Fibroblast of lung (primary cell): Measurements from ENCODE around the gene HIP1. TPM values are rescaled to one million over a fixed set of nuclear protein-coding genes. Genes with fewer than 3 reads are reported as not detected.
A peak's percentile ranks its signal among the peaks of the same experiment; 100 is the strongest.

Source experiments
- DNase-seq, 2 donors: peaks; one replicate each; pipeline versions ENCODE4 v3.0.0 to v3.0.0-alpha.2; 2010; ENCODE audit warnings: low read depth in 2 of 2
- H2AFZ ChIP-seq: 2 replicates; pipeline ENCODE4 v1.5.1; 2012; ENCODE audit warnings: low read length, control low read depth, inconsistent platforms
- H3K27ac ChIP-seq: 2 replicates; pipeline ENCODE4 v1.5.1; 2011; ENCODE audit warnings: low read length, control low read depth; ENCODE audit not compliant: insufficient read depth
- H3K27me3 ChIP-seq: 2 replicates; pipeline ENCODE4 v1.5.1; 2011; ENCODE audit warnings: mild to moderate bottlenecking, low read length; ENCODE audit not compliant: control insufficient read depth, insufficient read depth
- H3K36me3 ChIP-seq: 2 replicates; pipeline ENCODE4 v1.5.1; 2011; ENCODE audit warnings: low read length; ENCODE audit not compliant: control insufficient read depth, insufficient read depth
- H3K4me1 ChIP-seq: 2 replicates; pipeline ENCODE4 v1.5.1; 2011; ENCODE audit warnings: low read length; ENCODE audit not compliant: control insufficient read depth, insufficient read depth; ENCODE audit errors: extremely low read depth
- H3K4me2 ChIP-seq: 2 replicates; pipeline ENCODE4 v1.5.1; 2011; ENCODE audit warnings: low read length, control low read depth; ENCODE audit not compliant: insufficient read depth; ENCODE audit errors: extremely low read depth
- H3K4me3 ChIP-seq, 4 experiments: fragments of 200-600 bp in 1 of 4; sonication (generic) in 1 of 4; replicated peaks in 1 of 4; 2 replicates each; pipeline ENCODE4 v1.5.1; 2011 to 2016; ENCODE audit warnings: low read length in 4 of 4, low read depth in 3 of 4, mild to moderate bottlenecking in 3 of 4, control low read depth in 2 of 4, inconsistent platforms in 1 of 4, mixed read lengths in 1 of 4; ENCODE audit not compliant: insufficient read depth in 1 of 4; ENCODE audit errors: control extremely low read depth in 1 of 4
- H3K79me2 ChIP-seq: 2 replicates; pipeline ENCODE4 v1.5.1; 2012; ENCODE audit warnings: mild to moderate bottlenecking, low read length, inconsistent platforms; ENCODE audit not compliant: control insufficient read depth, insufficient read depth
- H3K9ac ChIP-seq: 2 replicates; pipeline ENCODE4 v1.5.1; 2011; ENCODE audit warnings: mild to moderate bottlenecking, low read length, control low read depth; ENCODE audit not compliant: insufficient read depth
- H3K9me3 ChIP-seq: 2 replicates; pipeline ENCODE4 v1.5.1; 2012; ENCODE audit warnings: low read depth, low read length; ENCODE audit not compliant: control insufficient read depth, insufficient read depth
- H4K20me1 ChIP-seq: 2 replicates; pipeline ENCODE4 v1.5.1; 2011; ENCODE audit warnings: low read length; ENCODE audit not compliant: control insufficient read depth, insufficient read depth; ENCODE audit errors: extremely low read depth
- CTCF ChIP-seq, 2 donors: IDR thresholded peaks in 1 of 2; conservative IDR thresholded peaks in 1 of 2; 1 replicate in 1 of 2; 2 replicates in 1 of 2; pipeline ENCODE4 v1.5.1; 2011 to 2012; ENCODE audit warnings: low read length in 2 of 2, control low read depth in 1 of 2, inconsistent platforms in 1 of 2, low read depth in 1 of 2, mild to moderate bottlenecking in 1 of 2
- EZH2 ChIP-seq: IDR thresholded peaks from 2 replicates; pipeline ENCODE4 v1.5.1; 2012; ENCODE audit warnings: low read length, control low read depth, mild to moderate bottlenecking; ENCODE audit errors: missing control alignments
- polyA plus RNA-seq, 2 donors: library from polyadenylated mRNA; depleted of rRNA in 1 of 2; stranded (reverse) in 1 of 2; unstranded in 1 of 2; fragments of >200 nt; gene quantifications; 2 replicates each; pipeline ENCODE4 v1.2.1, GENCODE V29; 2011 to 2012; ENCODE audit warnings: missing spikeins in 1 of 2
- total RNA-seq: library from RNA; depleted of rRNA; stranded (reverse); fragments of >200 nt; gene quantifications from 2 replicates; pipeline ENCODE4 v1.2.1, GENCODE V29; 2014

The HIP1 gene
- total and polyA plus RNA-seq, 2 donors (not counting 1 experiment from before 2014, with no cell fraction given): 27.2 to 31.3 TPM

- Histone ChIP-seq H2AFZ (no peak overlapping the region), H3K4me2 (no peak overlapping the region), H4K20me1 (no peaks in the 10 kb centered on the region), H3K4me3 (no peak overlapping the region), H3K4me1 (peaks cover 2% of the 10 kb centered on the region), H3K79me2 (no peaks in the 10 kb centered on the region), H3K9me3 (no peaks in the 10 kb centered on the region), H3K27me3 (no peaks in the 10 kb centered on the region), H3K27ac (no peak overlapping the region), H3K36me3 (no peaks in the 10 kb centered on the region), H3K9ac (no peak overlapping the region)
- no peak for DNase-seq
- TF ChIP-seq EZH2 (no peak), CTCF (conservative IDR thresholded peaks at IDR 0.05 in 1 of 2, IDR thresholded peaks at IDR 0.05 in 1 of 2; ENCODE audit: low read depth in 1 of 2, low read length in 2 of 2) (no peak)
Observed at GRCh38 chr7:75658802-75659201, 79.9 kb downstream of the HIP1 start.

GRCh38 chr7:75658369-75658768 lies 80.4 kb downstream of the HIP1 start:
- Histone ChIP-seq H3K4me2 (no peak overlapping the region), H3K27me3 (no peaks in the 10 kb centered on the region), H3K4me1 (peaks cover 2% of the 10 kb centered on the region), H3K36me3 (no peaks in the 10 kb centered on the region), H3K4me3 (no peak overlapping the region), H4K20me1 (no peaks in the 10 kb centered on the region), H3K79me2 (no peaks in the 10 kb centered on the region), H3K27ac (no peak overlapping the region), H3K9me3 (no peaks in the 10 kb centered on the region), H3K9ac (no peak overlapping the region), H2AFZ (no peak overlapping the region)
- DNase-seq: peak in 1 of 2 donors; percentile 25
- TF ChIP-seq EZH2 (no peak), CTCF (conservative IDR thresholded peaks at IDR 0.05 in 1 of 2, IDR thresholded peaks at IDR 0.05 in 1 of 2; ENCODE audit: low read depth in 1 of 2, low read length in 2 of 2) (no peak)

GRCh38 chr7:75657866-75658265 lies 80.9 kb downstream of the HIP1 start:
- no peak for DNase-seq
- no peak overlapping the region for H3K27ac ChIP-seq

More at GRCh38 chr7:75657866-75658265, 80.9 kb downstream of the HIP1 start:
- H3K79me2 ChIP-seq: no peaks in the 10 kb centered on the region
- no peaks in the 10 kb centered on the region for H3K9me3 ChIP-seq
- no peaks in the 10 kb centered on the region for H4K20me1 ChIP-seq
- TF ChIP-seq CTCF (conservative IDR thresholded peaks at IDR 0.05 in 1 of 2, IDR thresholded peaks at IDR 0.05 in 1 of 2; ENCODE audit: low read depth in 1 of 2, low read length in 2 of 2) (no peak), EZH2 (no peak)
- H3K9ac ChIP-seq: no peak overlapping the region
- H3K36me3 ChIP-seq: no peaks in the 10 kb centered on the region
- no peak overlapping the region for H3K4me3 ChIP-seq
- H3K4me2 ChIP-seq: no peak overlapping the region
- H3K27me3 ChIP-seq: no peaks in the 10 kb centered on the region
- H3K4me1 ChIP-seq: peaks cover 2% of the 10 kb centered on the region
- no peak overlapping the region for H2AFZ ChIP-seq
